IMR-90 (cell line): ENCODE measurements around the gene PAXIP1.

Experiments used
- CEBPB ChIP-seq: IDR thresholded peaks from 2 replicates; pipeline ENCODE4 v1.6.1; 2012; ENCODE audit warnings: low read depth, low read length, improper control_type of control experiment
- CTCF ChIP-seq: conservative IDR thresholded peaks from 2 replicates; pipeline ENCODE4 v1.5.1; 2012; ENCODE audit warnings: mild to moderate bottlenecking, low read depth, low read length, improper control_type of control experiment
- POLR2A ChIP-seq: IDR thresholded peaks from 2 replicates; pipeline ENCODE4 v1.6.1; 2012; ENCODE audit warnings: mild to moderate bottlenecking, low read depth, low read length

DNA sequence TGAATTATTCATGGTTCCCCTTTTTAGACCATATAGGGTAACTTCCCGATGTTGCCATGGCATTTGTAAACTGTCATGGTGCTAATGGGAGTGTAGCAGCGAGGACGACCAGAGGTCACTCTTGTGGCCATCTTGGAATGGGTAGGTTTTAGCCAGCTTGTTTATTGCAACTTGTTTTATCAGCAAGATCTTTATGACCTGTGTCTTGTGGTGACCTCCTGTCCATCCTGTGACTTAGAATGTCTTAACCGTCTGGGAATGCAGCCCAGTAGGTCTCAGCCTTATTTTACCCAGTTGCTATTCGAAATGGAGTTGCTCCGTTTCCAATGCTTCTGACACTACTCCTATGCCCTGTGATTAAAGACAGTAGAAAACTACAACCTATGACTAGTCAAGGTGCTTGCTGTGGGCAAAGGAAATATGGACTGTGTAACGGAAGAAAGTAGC lies 18.8 kb upstream of the PAXIP1 start:
- TF ChIP-seq CTCF (no peak), POLR2A (no peak), CEBPB (no peak)
